ENCODE measurements around the gene RASL10A.
"Not testable (repeated sequence)": the region's sequence is repeated elsewhere in the genome, so short reads cannot be mapped to it uniquely, and the experiment has no call there.

The RASL10A gene, protein sequence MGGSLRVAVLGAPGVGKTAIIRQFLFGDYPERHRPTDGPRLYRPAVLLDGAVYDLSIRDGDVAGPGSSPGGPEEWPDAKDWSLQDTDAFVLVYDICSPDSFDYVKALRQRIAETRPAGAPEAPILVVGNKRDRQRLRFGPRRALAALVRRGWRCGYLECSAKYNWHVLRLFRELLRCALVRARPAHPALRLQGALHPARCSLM

DNA sequence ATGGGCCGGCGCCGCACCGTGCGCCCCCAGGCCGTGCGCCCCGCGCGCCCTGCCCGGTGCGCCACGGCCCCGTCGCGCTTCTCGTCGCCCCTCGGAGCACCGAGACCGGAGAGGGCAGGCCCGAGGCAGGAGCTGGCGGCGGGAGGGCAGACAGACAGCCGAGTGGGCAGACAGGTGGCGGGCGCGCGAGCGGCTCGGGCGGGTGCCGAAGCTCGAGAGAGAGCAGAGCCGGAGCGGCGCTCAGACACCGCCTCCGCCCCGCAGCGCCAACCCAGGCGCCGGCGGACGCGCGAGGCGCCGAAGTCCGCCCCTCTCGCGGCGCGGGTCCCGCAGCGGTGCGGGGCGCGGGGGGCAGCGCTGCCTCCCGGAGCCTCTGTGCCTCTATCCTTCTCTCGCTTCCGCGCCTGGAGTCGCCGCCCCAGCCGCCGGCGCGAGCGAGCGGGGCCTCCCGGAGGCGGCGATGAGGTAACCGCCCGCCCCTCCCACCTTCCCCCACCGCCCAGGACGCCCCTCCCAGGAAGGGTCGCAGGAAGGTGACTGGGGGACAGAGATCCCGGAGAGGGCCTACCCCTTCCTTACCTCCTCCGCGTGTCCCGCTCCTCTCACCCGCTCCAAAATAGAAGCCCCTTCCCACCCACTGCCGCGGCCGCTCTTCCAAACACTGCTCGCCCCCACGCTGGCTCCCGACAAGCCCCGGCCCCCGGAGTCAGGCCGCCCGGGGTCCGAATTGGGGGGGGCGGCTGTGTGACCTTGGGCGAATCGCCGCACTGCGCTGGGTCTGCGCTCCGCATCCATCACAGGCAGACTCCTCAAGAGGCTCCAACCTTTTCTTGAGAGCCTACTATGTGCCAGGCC is at the start of gene RASL10A:
Gene RASL10A (minus strand): TSS at position 412 of the 855 bp plus-strand sequence. CDS start 451 bp downstream, outside the sequence.
- peak; percentile 52 for DNase-seq (ENCODE audit: low read depth)
- no peak for TF ChIP-seq POLR2A (IDR thresholded peaks at IDR 0.05; ENCODE audit: extremely low read depth, insufficient read length)
- no peak for TF ChIP-seq MAX (IDR thresholded peaks at IDR 0.05; ENCODE audit: low read depth, low read length)
- TF ChIP-seq, protein P1, sequence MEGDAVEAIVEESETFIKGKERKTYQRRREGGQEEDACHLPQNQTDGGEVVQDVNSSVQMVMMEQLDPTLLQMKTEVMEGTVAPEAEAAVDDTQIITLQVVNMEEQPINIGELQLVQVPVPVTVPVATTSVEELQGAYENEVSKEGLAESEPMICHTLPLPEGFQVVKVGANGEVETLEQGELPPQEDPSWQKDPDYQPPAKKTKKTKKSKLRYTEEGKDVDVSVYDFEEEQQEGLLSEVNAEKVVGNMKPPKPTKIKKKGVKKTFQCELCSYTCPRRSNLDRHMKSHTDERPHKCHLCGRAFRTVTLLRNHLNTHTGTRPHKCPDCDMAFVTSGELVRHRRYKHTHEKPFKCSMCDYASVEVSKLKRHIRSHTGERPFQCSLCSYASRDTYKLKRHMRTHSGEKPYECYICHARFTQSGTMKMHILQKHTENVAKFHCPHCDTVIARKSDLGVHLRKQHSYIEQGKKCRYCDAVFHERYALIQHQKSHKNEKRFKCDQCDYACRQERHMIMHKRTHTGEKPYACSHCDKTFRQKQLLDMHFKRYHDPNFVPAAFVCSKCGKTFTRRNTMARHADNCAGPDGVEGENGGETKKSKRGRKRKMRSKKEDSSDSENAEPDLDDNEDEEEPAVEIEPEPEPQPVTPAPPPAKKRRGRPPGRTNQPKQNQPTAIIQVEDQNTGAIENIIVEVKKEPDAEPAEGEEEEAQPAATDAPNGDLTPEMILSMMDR (IDR thresholded peaks at IDR 0.05; ENCODE audit: low read depth, low read length): no peak
- no peak for TF ChIP-seq MYC (IDR thresholded peaks at IDR 0.05; ENCODE audit: low read depth, low read length)
- H3K4me3 ChIP-seq (ENCODE audit: low read depth, low read length): no peak within 1 kb of the TSS

GRCh38 chr22:29359469-29359868 is 44.0 kb upstream of the RASL10A start:
- no peak for TF ChIP-seq MYC (IDR thresholded peaks at IDR 0.05; ENCODE audit: low read depth, low read length)
- TF ChIP-seq, protein P1 (IDR thresholded peaks at IDR 0.05; ENCODE audit: low read depth, low read length): peak; percentile 65
- H3K4me3 ChIP-seq (ENCODE audit: low read depth, low read length): no peak overlapping the region
- DNase-seq (ENCODE audit: low read depth): peak; percentile 60

DNA sequence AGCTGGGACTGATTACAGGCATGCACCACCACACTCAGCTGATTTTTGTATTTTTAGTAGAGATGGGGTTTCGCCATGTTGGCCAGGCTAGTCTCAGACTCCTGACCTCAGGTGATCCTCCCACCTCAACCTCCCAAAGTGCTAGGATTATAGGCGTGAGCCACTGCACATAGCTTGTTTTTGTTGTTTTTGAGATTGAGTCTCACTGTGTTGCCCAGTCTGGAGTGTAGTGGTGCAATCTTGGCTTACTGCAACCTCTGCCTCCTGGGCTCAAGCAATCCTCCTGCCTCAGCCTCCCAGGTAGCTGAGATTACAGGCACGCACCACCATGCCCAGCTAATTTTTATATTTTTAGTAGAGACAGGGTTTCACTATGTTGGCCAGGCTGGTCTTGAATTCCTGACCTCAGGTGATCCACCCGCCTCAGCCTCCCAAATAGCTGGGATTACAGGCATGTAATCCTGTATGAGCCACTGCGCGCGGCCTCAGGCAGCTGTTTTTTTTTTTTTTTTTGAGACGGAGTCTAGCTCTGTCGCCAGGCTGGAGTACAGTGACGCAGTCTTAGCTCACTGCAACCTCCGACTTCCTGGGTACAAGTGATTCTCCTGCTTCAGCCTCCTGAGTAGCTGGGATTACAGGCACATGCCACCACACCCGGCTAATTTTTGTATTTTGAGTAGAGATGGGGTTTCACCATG is 41.8 kb upstream of the RASL10A start:
- H3K4me3 ChIP-seq (ENCODE audit: low read depth, low read length); DNase-seq (ENCODE audit: low read depth): not testable (repeated sequence)

- no peak overlapping the region for H3K4me3 ChIP-seq (ENCODE audit: low read depth, low read length)
- no peak for DNase-seq (ENCODE audit: low read depth)
- no peak for TF ChIP-seq POLR2A (IDR thresholded peaks at IDR 0.05; ENCODE audit: extremely low read depth, insufficient read length)
- TF ChIP-seq MYC (IDR thresholded peaks at IDR 0.05; ENCODE audit: low read depth, low read length): no peak
- TF ChIP-seq, protein P1 (IDR thresholded peaks at IDR 0.05; ENCODE audit: low read depth, low read length): no peak
- TF ChIP-seq MAX (IDR thresholded peaks at IDR 0.05; ENCODE audit: low read depth, low read length): no peak
Measured at GRCh38 chr22:29353860-29354259, 38.4 kb upstream of the RASL10A start.

GRCh38 chr22:29353286-29353685 is 37.8 kb upstream of the RASL10A start:
- TF ChIP-seq MAX (IDR thresholded peaks at IDR 0.05; ENCODE audit: low read depth, low read length) (no peak), MYC (IDR thresholded peaks at IDR 0.05; ENCODE audit: low read depth, low read length) (no peak), POLR2A (IDR thresholded peaks at IDR 0.05; ENCODE audit: extremely low read depth, insufficient read length) (no peak)
- TF ChIP-seq, protein P1 (IDR thresholded peaks at IDR 0.05; ENCODE audit: low read depth, low read length): no peak
- no peak for DNase-seq (ENCODE audit: low read depth)

DNA sequence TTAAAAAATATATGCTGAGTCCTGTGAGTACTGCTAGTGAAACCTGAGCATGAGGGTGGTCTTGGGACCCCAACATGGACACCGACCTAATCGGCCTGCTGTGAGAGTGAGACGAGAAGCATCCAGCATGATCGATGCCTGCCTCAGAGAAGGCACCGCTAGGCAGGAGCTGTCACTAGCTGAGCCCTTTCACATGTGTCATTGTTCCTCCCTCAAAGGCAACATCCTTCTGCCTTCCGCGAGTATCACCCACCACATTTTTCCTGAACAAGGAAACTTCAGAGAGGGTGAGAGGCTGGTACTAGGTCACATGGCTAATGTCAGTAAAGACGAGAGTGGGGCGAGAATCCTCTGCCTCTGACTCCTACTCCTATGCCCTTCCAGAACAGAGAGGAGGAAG is 37.3 kb upstream of the RASL10A start:
- no peak overlapping the region for H3K4me3 ChIP-seq (ENCODE audit: low read depth, low read length)
- TF ChIP-seq MYC (IDR thresholded peaks at IDR 0.05; ENCODE audit: low read depth, low read length) (no peak), POLR2A (IDR thresholded peaks at IDR 0.05; ENCODE audit: extremely low read depth, insufficient read length) (no peak), MAX (IDR thresholded peaks at IDR 0.05; ENCODE audit: low read depth, low read length) (no peak)
- TF ChIP-seq, protein P1 (IDR thresholded peaks at IDR 0.05; ENCODE audit: low read depth, low read length): no peak
- DNase-seq (ENCODE audit: low read depth): no peak

More at GRCh38 chr22:29353286-29353685, 37.8 kb upstream of the RASL10A start:
- no peak overlapping the region for H3K4me3 ChIP-seq (ENCODE audit: low read depth, low read length)
